Stimulated activated CD4-positive, alpha-beta T cell treated with anti-CD3 and anti-CD28 coated beads, Interleukin-15, amount 100 ng/mL, for 24 hours (primary cell): Measurements from ENCODE around the gene CDK19.
A peak's percentile ranks its signal among the peaks of the same experiment; 100 is the strongest.

Experiments
- DNase-seq: peaks from one replicate; pipeline ENCODE4 v3.0.0-alpha.2; 2020

CDK19 gene

GRCh38 chr6:110693994-110694393, 121.3 kb downstream of the CDK19 start:
- no peak for DNase-seq

GRCh38 chr6:110693296-110693695, 122.0 kb downstream of the CDK19 start:
- DNase-seq = no peak

GRCh38 chr6:110690916-110691315, 124.4 kb downstream of the CDK19 start:
- DNase-seq = no peak

GRCh38 chr6:110690106-110690654, 125.1 kb downstream of the CDK19 start:
- DNase-seq = no peak

GRCh38 chr6:110689275-110689935, 125.9 kb downstream of the CDK19 start:
- no peak for DNase-seq

GRCh38 chr6:110688661-110689268, 126.5 kb downstream of the CDK19 start:
- no peak for DNase-seq

- DNase-seq = no peak
These were observed 127.9 kb downstream of the CDK19 start for GRCh38 chr6:110687326-110687725.

GRCh38 chr6:110683241-110683640, 132.0 kb downstream of the CDK19 start:
- DNase-seq = no peak

GRCh38 chr6:110682460-110682853, 132.8 kb downstream of the CDK19 start:
- DNase-seq = peak; percentile 63

GRCh38 chr6:110681543-110682459, 133.5 kb downstream of the CDK19 start:
- DNase-seq = no peak

GRCh38 chr6:110676396-110676795, 138.9 kb downstream of the CDK19 start:
- no peak for DNase-seq

GRCh38 chr6:110674096-110674495, 141.2 kb downstream of the CDK19 start:
- DNase-seq = no peak

- DNase-seq = no peak
These were observed 143.1 kb downstream of the CDK19 start for GRCh38 chr6:110672122-110672521.

- no peak for DNase-seq
These were observed 143.8 kb downstream of the CDK19 start for GRCh38 chr6:110671447-110671846.

GRCh38 chr6:110665600-110665999, 149.7 kb downstream of the CDK19 start:
- DNase-seq = no peak

- no peak for DNase-seq
These were observed 150.3 kb downstream of the CDK19 start for GRCh38 chr6:110664933-110665332.

- no peak for DNase-seq
These were observed 152.6 kb downstream of the CDK19 start for GRCh38 chr6:110662490-110663211.

GRCh38 chr6:110661414-110661813, 153.9 kb downstream of the CDK19 start:
- DNase-seq = no peak

- DNase-seq = no peak
These were observed 155.1 kb downstream of the CDK19 start for GRCh38 chr6:110660066-110660655.

GRCh38 chr6:110658631-110659211, 156.5 kb downstream of the CDK19 start:
- no peak for DNase-seq

GRCh38 chr6:110656492-110656891, 158.8 kb downstream of the CDK19 start:
- no peak for DNase-seq

- no peak for DNase-seq
These were observed 159.4 kb downstream of the CDK19 start for GRCh38 chr6:110655821-110656220.
